Measurements from ENCODE around the gene SLC39A6. TPM values are rescaled to one million over a fixed set of nuclear protein-coding genes. Genes with fewer than 3 reads are reported as not detected.

SLC39A6 gene
- total RNA-seq: 201 and 377 TPM in 2 replicates

GRCh38 chr18:36129300-36130038, at the start of gene SLC39A6, which contains the start of gene ELP2:
TSS of gene SLC39A6 (minus strand) at chr18:36129340. CDS start at chr18:36127007, 2,333 bp downstream.
TSS of gene ELP2 (plus strand) at chr18:36129899. CDS start at chr18:36129934, 35 bp downstream.

GRCh38 chr18:36067055-36067957, 61.8 kb downstream of the SLC39A6 start, which contains the start of gene RPRD1A:
TSS of gene RPRD1A (minus strand) at chr18:36067559. CDS start at chr18:36067404, 155 bp downstream.

Other genes starting within 250 kb of the SLC39A6 start
- 91.9 and 105 TPM in 2 replicates for gene RPRD1A, start 61.8 kb downstream of the SLC39A6 start, total RNA-seq
- 92.6 and 99.8 TPM in 2 replicates for gene ELP2, start 559 bp upstream of the SLC39A6 start, total RNA-seq
- 37.3 and 63.1 TPM in 2 replicates for gene MOCOS, start 58.2 kb upstream of the SLC39A6 start, total RNA-seq
- 9.2 and 48.6 TPM in 2 replicates for gene FHOD3, start 168.4 kb upstream of the SLC39A6 start, total RNA-seq